Tibial nerve (tissue), 4 donors: ENCODE results near the gene CTPS2. TPM values are rescaled to one million over a fixed set of nuclear protein-coding genes. Genes with fewer than 3 reads are reported as not detected.

Experiments used
- DNase-seq, 2 donors: peaks; one replicate each; pipeline ENCODE4 v3.0.0-alpha.2; 2019; ENCODE audit warnings: low spot score in 2 of 2
- H3K27ac ChIP-seq, 4 donors: fragments of 200-600 bp; sonication (generic) in 3 of 4; one replicate each; pipeline ENCODE4 v1.5.1; 2017 to 2019; ENCODE audit warnings: mild to moderate bottlenecking in 1 of 4
- H3K27me3 ChIP-seq, 2 donors: fragments of 200-600 bp; sonication (generic) in 1 of 2; one replicate each; pipeline versions ENCODE4 v1.5.1 to v1.6.0; 2017 to 2019
- H3K36me3 ChIP-seq, 3 donors: fragments of 200-600 bp; sonication (generic); one replicate each; pipeline ENCODE4 v1.5.1; 2018 to 2019
- H3K4me1 ChIP-seq, 4 donors: fragments of 200-600 bp; sonication (generic) in 3 of 4; one replicate each; pipeline ENCODE4 v1.5.1; 2017 to 2019
- H3K4me3 ChIP-seq, 4 donors: fragments of 200-600 bp; sonication (generic) in 3 of 4; one replicate each; pipeline ENCODE4 v1.5.1; 2017 to 2019; ENCODE audit warnings: mild to moderate bottlenecking in 1 of 4, moderate library complexity in 1 of 4
- H3K9me3 ChIP-seq, 4 donors: fragments of 200-600 bp; sonication (generic) in 3 of 4; one replicate each; pipeline ENCODE4 v1.5.1; 2017 to 2019
- CTCF ChIP-seq, 5 experiments: fragments of 200-600 bp in 3 of 5; fragments of 450-650 bp in 2 of 5; sonication (generic) in 3 of 5; IDR thresholded peaks; one replicate each; pipeline ENCODE4 v1.5.1; 2016 to 2019; ENCODE audit warnings: antibody characterized with exemption in 5 of 5, mild to moderate bottlenecking in 3 of 5, moderate library complexity in 2 of 5
- EP300 ChIP-seq, 2 donors: sonication (generic); formaldehyde crosslinking; IDR thresholded peaks; one replicate each; pipeline ENCODE4 v1.6.1; 2017; ENCODE audit warnings: antibody characterized with exemption in 2 of 2, mild to moderate bottlenecking in 1 of 2
- POLR2A ChIP-seq, 2 donors: fragments of 450-650 bp; IDR thresholded peaks; one replicate each; pipeline ENCODE4 v1.6.1; 2017; ENCODE audit warnings: antibody characterized with exemption in 2 of 2, mild to moderate bottlenecking in 2 of 2, moderate library complexity in 2 of 2
- WGBS, 2 donors: methylation state at CpG; one replicate each; pipeline ENCODE4 v1.1.5; 2018; 5-methylcytosine and 5-hydroxymethylcytosine counted together
- total RNA-seq, 4 donors: library from RNA; depleted of rRNA; stranded (reverse); fragments of >200 nt; gene quantifications; one replicate each; pipeline ENCODE4 v1.1.0, GENCODE V29; 2016

The CTPS2 gene
- total RNA-seq, 4 donors from 2014 or later: 15.9 to 27.5 (median 18.7) TPM

GRCh38 chrX:16702700-16703599 lies 9.5 kb downstream of the CTPS2 start:
- 90 to 94% methylated on average over 15 of the region's 15 CpGs for WGBS, 2 donors
- H3K9me3 ChIP-seq: no peaks in the 10 kb centered on the region
- H3K27me3 ChIP-seq: peaks cover 0 to 9% of the 10 kb centered on the region in 2 donors
- peaks cover 0 to 16% (median 0%) of the 10 kb centered on the region in 3 donors for H3K36me3 ChIP-seq
- DNase-seq: no peak
- TF ChIP-seq CTCF (IDR thresholded peaks at IDR 0.05) (no peak), POLR2A (IDR thresholded peaks at IDR 0.05) (no peak), EP300 (IDR thresholded peaks at IDR 0.05) (no peak)
- H3K4me3 ChIP-seq: no peak overlapping the region
- H3K4me1 ChIP-seq: no peaks in the 10 kb centered on the region
- no peak overlapping the region for H3K27ac ChIP-seq

GRCh38 chrX:16700734-16701133 lies 11.7 kb downstream of the CTPS2 start:
- peaks cover 0 to 14% (median 0%) of the 10 kb centered on the region in 3 donors for H3K36me3 ChIP-seq
- H3K4me3 ChIP-seq: no peak overlapping the region
- DNase-seq: no peak
- H3K4me1 ChIP-seq: no peaks in the 10 kb centered on the region
- H3K9me3 ChIP-seq: no peaks in the 10 kb centered on the region
- no peak for TF ChIP-seq POLR2A (IDR thresholded peaks at IDR 0.05)
- TF ChIP-seq CTCF (IDR thresholded peaks at IDR 0.05): no peak
- TF ChIP-seq EP300 (IDR thresholded peaks at IDR 0.05): no peak
- H3K27ac ChIP-seq: peak overlapping the region in 2 of 4 donors; percentile 11 to 18
- 51 to 61% methylated on average over 2 of the region's 2 CpGs for WGBS, 2 donors
- peaks cover 0 to 5% of the 10 kb centered on the region in 2 donors for H3K27me3 ChIP-seq

GRCh38 chrX:16699389-16699788 lies 13.1 kb downstream of the CTPS2 start:
- H3K27ac ChIP-seq: no peak overlapping the region
- H3K9me3 ChIP-seq: no peaks in the 10 kb centered on the region
- no peak for DNase-seq
- H3K4me1 ChIP-seq: no peaks in the 10 kb centered on the region
- TF ChIP-seq POLR2A (IDR thresholded peaks at IDR 0.05): no peak
- no peak for TF ChIP-seq EP300 (IDR thresholded peaks at IDR 0.05)
- TF ChIP-seq CTCF (IDR thresholded peaks at IDR 0.05): no peak
- no peak overlapping the region for H3K4me3 ChIP-seq
- H3K36me3 ChIP-seq: peaks cover 0 to 14% (median 0%) of the 10 kb centered on the region in 3 donors
- H3K27me3 ChIP-seq: peaks cover 0 to 6% of the 10 kb centered on the region in 2 donors
- 88 to 95% methylated on average over 6 of the region's 6 CpGs for WGBS, 2 donors

- no peak overlapping the region for H3K4me3 ChIP-seq
- H3K4me1 ChIP-seq: no peaks in the 10 kb centered on the region
- TF ChIP-seq POLR2A (IDR thresholded peaks at IDR 0.05) (no peak), EP300 (IDR thresholded peaks at IDR 0.05) (no peak), CTCF (IDR thresholded peaks at IDR 0.05) (no peak)
- H3K36me3 ChIP-seq: peaks cover 0 to 29% (median 0%) of the 10 kb centered on the region in 3 donors
- no peak overlapping the region for H3K27ac ChIP-seq
- 55 to 59% methylated on average over 3 of the region's 3 CpGs for WGBS, 2 donors
- H3K27me3 ChIP-seq: peaks cover 0 to 5% of the 10 kb centered on the region in 2 donors
- no peaks in the 10 kb centered on the region for H3K9me3 ChIP-seq
- DNase-seq: no peak
Measured at GRCh38 chrX:16696956-16697355, 15.5 kb downstream of the CTPS2 start.

- peak; percentile 47 to 81 for DNase-seq
- 53 to 58% methylated on average over 10 of the region's 10 CpGs for WGBS, 2 donors
- H3K9me3 ChIP-seq: no peaks in the 10 kb centered on the region
- H3K36me3 ChIP-seq: peaks cover 0 to 43% (median 0%) of the 10 kb centered on the region in 3 donors
- H3K4me3 ChIP-seq: no peak overlapping the region
- peaks cover 0 to 5% of the 10 kb centered on the region in 2 donors for H3K27me3 ChIP-seq
- no peak overlapping the region for H3K27ac ChIP-seq
- TF ChIP-seq POLR2A (IDR thresholded peaks at IDR 0.05) (no peak), CTCF (IDR thresholded peaks at IDR 0.05) (peak; percentile 58 to 95 (median 82))
- H3K4me1 ChIP-seq: no peaks in the 10 kb centered on the region
Measured at GRCh38 chrX:16695079-16695676, 17.3 kb downstream of the CTPS2 start.
